Adrenal gland (tissue), 5 donors: ENCODE measurements around the gene STXBP2.

Experiments used
- CTCF ChIP-seq, 6 experiments: fragments of 450-650 bp in 4 of 6; fragments of 200-600 bp in 2 of 6; sonication (generic) in 1 of 6; IDR thresholded peaks; 1 replicate in 5 of 6; 2 replicates in 1 of 6; pipeline versions ENCODE4 v1.5.1 to v1.8.0; 2016 to 2021; ENCODE audit warnings: antibody characterized with exemption in 6 of 6, mild to moderate bottlenecking in 2 of 6, moderate library complexity in 1 of 6
- POLR2A ChIP-seq, 2 donors: fragments of 450-650 bp; IDR thresholded peaks; one replicate each; pipeline ENCODE4 v1.6.1; 2017; ENCODE audit warnings: antibody characterized with exemption in 2 of 2, mild to moderate bottlenecking in 2 of 2, moderate library complexity in 1 of 2
- donor health status: DM: no; HTN: no; CAD: no.

DNA sequence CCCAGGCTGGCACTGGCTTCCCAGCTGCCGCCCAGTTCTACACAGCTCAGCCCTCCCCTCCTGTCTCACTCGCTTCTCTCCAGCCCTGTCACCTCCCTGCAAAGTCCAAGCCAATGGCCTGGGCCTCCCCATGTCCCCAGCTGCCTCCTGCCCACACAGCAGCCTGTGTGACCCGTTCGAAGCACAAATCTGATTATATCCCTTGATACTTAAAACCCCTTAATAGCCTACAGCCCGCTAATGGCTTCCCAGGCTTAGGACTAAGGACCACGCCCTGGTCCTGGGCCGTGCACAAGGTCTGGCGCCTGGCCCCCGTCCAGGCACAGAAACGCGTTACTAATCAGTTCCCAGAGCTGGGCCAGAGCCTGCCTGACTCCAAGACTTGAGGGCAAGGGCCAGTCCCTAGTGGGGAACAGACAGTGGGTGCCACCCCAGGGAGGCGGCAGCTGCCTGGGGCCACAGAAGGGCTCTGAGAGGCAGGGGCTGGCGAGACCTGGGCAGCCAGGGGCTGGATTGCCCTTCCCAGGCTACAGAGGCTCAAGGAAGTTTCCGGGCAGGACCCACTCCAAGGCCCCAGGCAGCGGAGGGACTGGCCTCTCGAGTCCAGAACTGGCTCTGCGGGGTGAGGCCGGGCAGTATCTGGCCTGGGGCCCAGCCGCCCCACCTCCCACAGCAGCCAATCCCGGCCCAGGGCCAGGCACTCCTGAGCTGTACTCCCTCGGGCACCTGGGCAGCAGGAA, 18.0 kb upstream of the STXBP2 start:
- TF ChIP-seq POLR2A (IDR thresholded peaks at IDR 0.05) (no peak), CTCF (IDR thresholded peaks at IDR 0.05) (peak in 1 of 6 experiments; percentile 5)
